Gastrocnemius medialis (tissue), 4 donors: ENCODE measurements around the gene CCDC91.

Experiments used
- POLR2A ChIP-seq, 2 donors: fragments of 450-650 bp; IDR thresholded peaks; one replicate each; pipeline ENCODE4 v1.6.1; 2017; ENCODE audit warnings: antibody characterized with exemption in 2 of 2, mild to moderate bottlenecking in 2 of 2, moderate library complexity in 2 of 2
- TF ChIP-seq, protein P1 (sequence below), 5 experiments: fragments of 450-650 bp in 3 of 5; fragments of 200-600 bp in 2 of 5; sonication (generic) in 2 of 5; IDR thresholded peaks in 4 of 5; conservative IDR thresholded peaks in 1 of 5; 1 replicate in 4 of 5; 2 replicates in 1 of 5; pipeline ENCODE4 v1.5.1; 2016 to 2019; ENCODE audit warnings: antibody characterized with exemption in 5 of 5, mild to moderate bottlenecking in 3 of 5, moderate library complexity in 3 of 5

DNA sequence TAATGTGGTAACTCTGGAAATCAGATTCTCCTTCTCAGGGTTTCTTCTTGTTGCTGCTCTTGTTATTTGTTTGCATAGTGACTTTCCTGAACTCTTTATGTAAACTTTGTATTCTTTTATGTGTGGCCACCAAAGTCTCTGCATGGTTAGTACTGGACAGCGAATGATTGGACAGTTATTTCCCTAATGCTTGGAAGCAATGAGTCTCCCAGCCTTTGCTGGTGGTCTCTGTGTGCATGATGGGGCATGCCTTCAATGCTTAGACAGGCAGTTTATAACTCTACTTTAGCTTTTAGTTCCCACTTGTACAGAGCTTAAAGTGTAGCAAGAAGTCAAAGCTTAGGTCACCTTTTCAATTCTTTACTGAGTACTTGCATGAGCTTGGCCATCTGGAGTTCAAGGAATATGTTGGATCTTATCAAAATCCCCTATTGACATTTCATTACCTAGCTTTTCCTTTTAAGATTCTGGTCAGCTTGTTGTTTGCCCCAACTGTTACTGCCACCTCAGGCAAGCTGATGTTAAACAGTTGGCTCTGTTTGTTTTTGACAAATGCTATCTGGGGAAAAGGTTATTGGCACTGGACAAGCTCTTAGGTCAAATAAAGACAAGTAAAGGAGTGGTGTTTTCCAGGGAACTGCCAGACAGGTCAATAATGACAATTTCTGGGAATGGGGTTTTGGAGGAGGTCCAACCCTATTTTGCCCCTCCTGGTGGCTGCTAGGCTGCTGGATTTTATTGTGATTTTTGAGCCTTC lies 12.3 kb downstream of the CCDC91 start:
- TF ChIP-seq, protein P1, sequence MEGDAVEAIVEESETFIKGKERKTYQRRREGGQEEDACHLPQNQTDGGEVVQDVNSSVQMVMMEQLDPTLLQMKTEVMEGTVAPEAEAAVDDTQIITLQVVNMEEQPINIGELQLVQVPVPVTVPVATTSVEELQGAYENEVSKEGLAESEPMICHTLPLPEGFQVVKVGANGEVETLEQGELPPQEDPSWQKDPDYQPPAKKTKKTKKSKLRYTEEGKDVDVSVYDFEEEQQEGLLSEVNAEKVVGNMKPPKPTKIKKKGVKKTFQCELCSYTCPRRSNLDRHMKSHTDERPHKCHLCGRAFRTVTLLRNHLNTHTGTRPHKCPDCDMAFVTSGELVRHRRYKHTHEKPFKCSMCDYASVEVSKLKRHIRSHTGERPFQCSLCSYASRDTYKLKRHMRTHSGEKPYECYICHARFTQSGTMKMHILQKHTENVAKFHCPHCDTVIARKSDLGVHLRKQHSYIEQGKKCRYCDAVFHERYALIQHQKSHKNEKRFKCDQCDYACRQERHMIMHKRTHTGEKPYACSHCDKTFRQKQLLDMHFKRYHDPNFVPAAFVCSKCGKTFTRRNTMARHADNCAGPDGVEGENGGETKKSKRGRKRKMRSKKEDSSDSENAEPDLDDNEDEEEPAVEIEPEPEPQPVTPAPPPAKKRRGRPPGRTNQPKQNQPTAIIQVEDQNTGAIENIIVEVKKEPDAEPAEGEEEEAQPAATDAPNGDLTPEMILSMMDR (IDR thresholded peaks at IDR 0.05 in 4 of 5, conservative IDR thresholded peaks at IDR 0.05 in 1 of 5), result no peak
- TF ChIP-seq POLR2A (IDR thresholded peaks at IDR 0.05), result no peak
